KMS-11 (cell line): ENCODE results near the gene LPP.

ENCODE experiments used
- H2AFZ ChIP-seq: fragments of 200-600 bp; sonication (generic); 2 replicates; pipeline ENCODE4 v1.6.1; 2016; ENCODE audit warnings: antibody characterized with exemption, mixed run types, low read depth
- H3K27ac ChIP-seq: fragments of 200-600 bp; sonication (generic); 2 replicates; pipeline ENCODE4 v1.6.1; 2016; ENCODE audit warnings: mild to moderate bottlenecking, mixed run types
- H3K27me3 ChIP-seq: fragments of 200-600 bp; sonication (generic); 2 replicates; pipeline ENCODE4 v1.6.1; 2017; ENCODE audit warnings: mild to moderate bottlenecking, low read depth, mixed run types, moderate library complexity; ENCODE audit not compliant: insufficient read depth
- H3K36me3 ChIP-seq: fragments of 200-600 bp; sonication (generic); 2 replicates; pipeline ENCODE4 v1.6.1; 2017; ENCODE audit warnings: mild to moderate bottlenecking, mixed run types; ENCODE audit not compliant: insufficient read depth
- H3K4me1 ChIP-seq: fragments of 200-600 bp; sonication (generic); 2 replicates; pipeline ENCODE4 v1.6.1; 2016; ENCODE audit warnings: mild to moderate bottlenecking, low read depth, mixed run types; ENCODE audit not compliant: poor library complexity, severe bottlenecking
- H3K4me2 ChIP-seq: fragments of 200-600 bp; sonication (generic); 2 replicates; pipeline ENCODE4 v1.7.0; 2016; ENCODE audit warnings: mild to moderate bottlenecking, mixed run types
- H3K4me3 ChIP-seq: fragments of 200-600 bp; sonication (generic); IDR thresholded peaks from 2 replicates; pipeline ENCODE4 v1.6.1; 2017; ENCODE audit warnings: low read depth, low read length, mixed read lengths; ENCODE audit not compliant: insufficient read depth
- H3K79me2 ChIP-seq: fragments of 200-600 bp; sonication (generic); 2 replicates; pipeline ENCODE4 v1.6.1; 2016; ENCODE audit warnings: low read depth, mixed run types; ENCODE audit not compliant: insufficient read depth
- H3K9ac ChIP-seq: fragments of 200-600 bp; sonication (generic); 2 replicates; pipeline ENCODE4 v1.6.1; 2016; ENCODE audit warnings: mild to moderate bottlenecking, mixed run types
- H4K20me1 ChIP-seq: fragments of 200-600 bp; sonication (generic); 2 replicates; pipeline ENCODE4 v1.6.1; 2016; ENCODE audit warnings: mild to moderate bottlenecking, mixed run types; ENCODE audit not compliant: insufficient read depth
- TF ChIP-seq, protein P1 (sequence below): fragments of 200-600 bp; sonication (generic); conservative IDR thresholded peaks from 2 replicates; pipeline ENCODE4 v1.6.1; 2017; ENCODE audit warnings: low read depth, mild to moderate bottlenecking, antibody characterized with exemption, low read length, moderate library complexity, mixed read lengths

LPP gene

DNA sequence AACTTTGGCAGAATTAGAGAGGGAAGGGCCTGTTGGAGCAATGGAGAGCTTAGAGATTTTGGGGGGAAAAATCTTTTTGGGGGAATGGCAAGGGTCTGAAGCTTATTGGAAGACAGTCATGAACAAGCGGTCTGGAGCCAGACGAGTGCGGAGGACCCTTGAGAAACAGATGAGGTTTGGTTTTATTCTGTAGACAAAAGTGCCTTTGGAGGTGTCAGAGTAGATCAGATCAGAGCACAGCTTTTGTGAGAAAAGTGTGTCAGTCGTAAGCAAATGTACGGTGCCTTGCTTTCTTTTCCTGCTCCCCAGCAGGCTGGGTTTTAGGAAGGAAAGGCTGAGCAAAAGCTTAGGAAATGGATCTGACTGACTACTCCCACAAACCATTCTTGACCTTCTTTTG, 781.0 kb downstream of the LPP start:
- Histone ChIP-seq H3K4me1 (no peaks in the 10 kb centered on the region), H3K4me3 (no peak overlapping the region), H3K36me3 (no peaks in the 10 kb centered on the region), H2AFZ (no peak overlapping the region), H3K79me2 (no peaks in the 10 kb centered on the region), H4K20me1 (no peaks in the 10 kb centered on the region), H3K9ac (no peak overlapping the region), H3K27me3 (no peaks in the 10 kb centered on the region), H3K4me2 (no peak overlapping the region), H3K27ac (no peak overlapping the region)
- TF ChIP-seq, protein P1, sequence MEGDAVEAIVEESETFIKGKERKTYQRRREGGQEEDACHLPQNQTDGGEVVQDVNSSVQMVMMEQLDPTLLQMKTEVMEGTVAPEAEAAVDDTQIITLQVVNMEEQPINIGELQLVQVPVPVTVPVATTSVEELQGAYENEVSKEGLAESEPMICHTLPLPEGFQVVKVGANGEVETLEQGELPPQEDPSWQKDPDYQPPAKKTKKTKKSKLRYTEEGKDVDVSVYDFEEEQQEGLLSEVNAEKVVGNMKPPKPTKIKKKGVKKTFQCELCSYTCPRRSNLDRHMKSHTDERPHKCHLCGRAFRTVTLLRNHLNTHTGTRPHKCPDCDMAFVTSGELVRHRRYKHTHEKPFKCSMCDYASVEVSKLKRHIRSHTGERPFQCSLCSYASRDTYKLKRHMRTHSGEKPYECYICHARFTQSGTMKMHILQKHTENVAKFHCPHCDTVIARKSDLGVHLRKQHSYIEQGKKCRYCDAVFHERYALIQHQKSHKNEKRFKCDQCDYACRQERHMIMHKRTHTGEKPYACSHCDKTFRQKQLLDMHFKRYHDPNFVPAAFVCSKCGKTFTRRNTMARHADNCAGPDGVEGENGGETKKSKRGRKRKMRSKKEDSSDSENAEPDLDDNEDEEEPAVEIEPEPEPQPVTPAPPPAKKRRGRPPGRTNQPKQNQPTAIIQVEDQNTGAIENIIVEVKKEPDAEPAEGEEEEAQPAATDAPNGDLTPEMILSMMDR, result no peak

- Histone ChIP-seq H3K4me3 (no peak overlapping the region), H3K27me3 (no peaks in the 10 kb centered on the region), H3K36me3 (no peaks in the 10 kb centered on the region), H4K20me1 (no peaks in the 10 kb centered on the region), H2AFZ (no peak overlapping the region), H3K27ac (no peak overlapping the region), H3K79me2 (no peaks in the 10 kb centered on the region), H3K9ac (no peak overlapping the region), H3K4me2 (no peak overlapping the region), H3K4me1 (no peaks in the 10 kb centered on the region)
- TF ChIP-seq, protein P1, result no peak
These were observed 782.7 kb downstream of the LPP start for GRCh38 chr3:188936597-188937107.

DNA sequence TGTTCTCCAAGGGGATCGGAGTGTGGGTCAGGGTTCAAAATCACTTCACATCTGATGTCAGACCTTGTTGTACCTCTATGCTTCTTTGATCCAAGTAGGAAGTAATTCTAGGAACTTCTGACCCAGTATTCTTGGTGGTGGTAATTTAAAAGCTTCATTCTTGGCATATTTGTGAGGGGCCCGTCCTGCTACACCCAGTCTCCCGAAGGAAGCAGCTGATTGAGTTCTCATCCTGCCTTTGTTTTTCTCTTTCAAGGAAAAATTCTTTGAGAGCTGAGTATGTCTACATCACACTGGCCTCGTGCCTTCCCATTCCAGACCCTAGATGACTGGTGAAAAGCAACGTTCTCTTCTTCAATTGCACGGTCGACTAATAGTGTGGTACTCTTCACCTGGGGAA, 783.4 kb downstream of the LPP start:
- Histone ChIP-seq H3K4me3 (no peak overlapping the region), H3K4me2 (no peak overlapping the region), H3K9ac (no peak overlapping the region), H3K27ac (no peak overlapping the region), H2AFZ (no peak overlapping the region), H3K4me1 (no peaks in the 10 kb centered on the region), H3K36me3 (no peaks in the 10 kb centered on the region), H4K20me1 (no peaks in the 10 kb centered on the region), H3K79me2 (no peaks in the 10 kb centered on the region), H3K27me3 (no peaks in the 10 kb centered on the region)
- TF ChIP-seq, protein P1, result no peak

GRCh38 chr3:188938999-188939398, 785.0 kb downstream of the LPP start:
- Histone ChIP-seq H2AFZ (no peak overlapping the region), H4K20me1 (no peaks in the 10 kb centered on the region), H3K27ac (no peak overlapping the region), H3K79me2 (no peaks in the 10 kb centered on the region), H3K36me3 (no peaks in the 10 kb centered on the region), H3K4me2 (no peak overlapping the region), H3K9ac (no peak overlapping the region), H3K4me1 (no peaks in the 10 kb centered on the region), H3K27me3 (no peaks in the 10 kb centered on the region), H3K4me3 (no peak overlapping the region)
- TF ChIP-seq, protein P1, result no peak
